Measurements from ENCODE around the gene HUNK.

DNA sequence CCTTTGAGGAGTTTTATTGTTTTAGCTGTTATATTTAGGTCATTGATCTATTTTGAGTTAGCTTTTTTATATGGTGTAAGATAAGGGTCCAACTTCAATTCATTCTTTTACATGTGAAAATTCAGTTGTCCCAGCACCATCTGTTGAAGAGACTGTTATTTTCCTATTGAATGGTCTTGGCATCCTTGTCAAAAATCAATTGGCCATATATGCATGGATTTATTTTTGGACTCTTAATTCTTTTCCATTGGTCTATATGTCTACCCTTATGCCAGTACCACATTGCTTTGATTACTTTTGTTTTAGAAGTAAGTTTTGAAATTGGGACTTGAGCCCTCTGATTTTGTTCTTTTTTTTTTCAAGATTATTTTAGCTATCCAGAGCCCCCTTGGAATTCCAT is 35.8 kb upstream of the HUNK start:
- TF ChIP-seq NFRKB (IDR thresholded peaks at IDR 0.05), result no peak
- no peak for TF ChIP-seq L3MBTL2 (conservative IDR thresholded peaks at IDR 0.05)
- TF ChIP-seq SUZ12 (IDR thresholded peaks at IDR 0.05), result no peak
- TF ChIP-seq ELF4 (IDR thresholded peaks at IDR 0.05), result no peak
- no peak for TF ChIP-seq LEF1 (IDR thresholded peaks at IDR 0.05; ENCODE audit: borderline replicate concordance)
- TF ChIP-seq TARDBP (IDR thresholded peaks at IDR 0.05), result no peak
- no peak for TF ChIP-seq FOXA1 (IDR thresholded peaks at IDR 0.05)
- no peak for TF ChIP-seq HDGF (IDR thresholded peaks at IDR 0.05; ENCODE audit: borderline replicate concordance)
- TF ChIP-seq SP1 (IDR thresholded peaks at IDR 0.05), result no peak
- no peak for TF ChIP-seq BHLHE40 (IDR thresholded peaks at IDR 0.05; ENCODE audit: borderline replicate concordance)
- TF ChIP-seq CTBP1 (IDR thresholded peaks at IDR 0.05; ENCODE audit: borderline replicate concordance), result no peak
- TF ChIP-seq ZNF384 (IDR thresholded peaks at IDR 0.05), result no peak
- no peak for TF ChIP-seq FOXM1 (IDR thresholded peaks at IDR 0.05; ENCODE audit: borderline replicate concordance)
